NB4 (cell line): Measurements from ENCODE around the gene ABITRAM.

Experiments
- MYC ChIP-seq: IDR thresholded peaks from 2 replicates; pipeline ENCODE4 v1.6.1; 2011; ENCODE audit warnings: low read depth, low read length
- POLR2A ChIP-seq: IDR thresholded peaks from 2 replicates; pipeline ENCODE4 v1.6.1; 2011; ENCODE audit warnings: mild to moderate bottlenecking; ENCODE audit not compliant: insufficient read length; ENCODE audit errors: extremely low read depth
- TF ChIP-seq, protein P1 (sequence below): IDR thresholded peaks from one replicate; pipeline ENCODE4 v1.5.1; 2012; ENCODE audit warnings: low read depth, low read length
- TF ChIP-seq, protein P2 (sequence below): IDR thresholded peaks from 2 replicates; pipeline ENCODE4 v1.6.1; 2011; ENCODE audit warnings: low read depth, low read length

DNA sequence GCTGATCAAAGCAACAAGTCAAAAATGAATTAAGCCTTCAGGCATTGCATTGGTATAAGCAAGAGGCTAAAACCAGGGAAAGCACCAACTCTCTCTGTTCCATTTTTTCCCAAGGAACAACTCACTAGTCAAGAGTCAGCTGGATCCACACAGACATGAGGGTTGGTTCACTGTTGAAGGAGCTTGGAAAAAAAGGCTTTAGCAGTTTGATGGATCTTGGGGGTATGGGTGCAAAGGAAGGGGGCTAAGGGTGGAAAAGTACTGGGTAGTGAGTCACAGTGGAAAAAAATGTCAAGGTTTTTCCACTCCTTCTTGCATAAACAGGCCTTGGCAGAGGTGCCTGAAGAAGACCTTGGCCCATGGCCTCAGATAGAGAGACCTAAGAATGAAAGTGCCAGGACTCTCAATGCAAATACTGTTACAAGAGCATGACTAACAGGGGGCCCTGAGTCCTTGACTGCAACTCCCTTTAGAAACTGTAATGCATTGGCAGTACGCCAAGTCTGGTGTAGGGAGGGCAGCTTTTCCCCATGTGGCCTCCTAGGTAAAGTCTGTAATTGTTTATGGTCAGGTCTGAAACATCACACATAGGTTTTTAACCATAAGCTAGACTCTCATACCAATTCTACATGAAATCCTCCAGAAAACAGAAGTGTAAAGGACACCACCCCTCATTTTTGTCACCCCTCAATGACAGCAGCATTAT lies 48.4 kb upstream of the ABITRAM start:
- TF ChIP-seq, protein P1, sequence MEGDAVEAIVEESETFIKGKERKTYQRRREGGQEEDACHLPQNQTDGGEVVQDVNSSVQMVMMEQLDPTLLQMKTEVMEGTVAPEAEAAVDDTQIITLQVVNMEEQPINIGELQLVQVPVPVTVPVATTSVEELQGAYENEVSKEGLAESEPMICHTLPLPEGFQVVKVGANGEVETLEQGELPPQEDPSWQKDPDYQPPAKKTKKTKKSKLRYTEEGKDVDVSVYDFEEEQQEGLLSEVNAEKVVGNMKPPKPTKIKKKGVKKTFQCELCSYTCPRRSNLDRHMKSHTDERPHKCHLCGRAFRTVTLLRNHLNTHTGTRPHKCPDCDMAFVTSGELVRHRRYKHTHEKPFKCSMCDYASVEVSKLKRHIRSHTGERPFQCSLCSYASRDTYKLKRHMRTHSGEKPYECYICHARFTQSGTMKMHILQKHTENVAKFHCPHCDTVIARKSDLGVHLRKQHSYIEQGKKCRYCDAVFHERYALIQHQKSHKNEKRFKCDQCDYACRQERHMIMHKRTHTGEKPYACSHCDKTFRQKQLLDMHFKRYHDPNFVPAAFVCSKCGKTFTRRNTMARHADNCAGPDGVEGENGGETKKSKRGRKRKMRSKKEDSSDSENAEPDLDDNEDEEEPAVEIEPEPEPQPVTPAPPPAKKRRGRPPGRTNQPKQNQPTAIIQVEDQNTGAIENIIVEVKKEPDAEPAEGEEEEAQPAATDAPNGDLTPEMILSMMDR, result no peak
- TF ChIP-seq MYC (no peak), POLR2A (no peak)
- TF ChIP-seq, protein P2, sequence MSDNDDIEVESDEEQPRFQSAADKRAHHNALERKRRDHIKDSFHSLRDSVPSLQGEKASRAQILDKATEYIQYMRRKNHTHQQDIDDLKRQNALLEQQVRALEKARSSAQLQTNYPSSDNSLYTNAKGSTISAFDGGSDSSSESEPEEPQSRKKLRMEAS, result no peak
